GM10266 (cell line): ENCODE measurements around the gene TMEM98.
"Not testable (repeated sequence)": the region's sequence is repeated elsewhere in the genome, so short reads cannot be mapped to it uniquely, and the experiment has no call there.

Experiments used
- DNase-seq: peaks from one replicate; pipeline ENCODE4 v3.0.0; 2012; ENCODE audit errors: extremely low spot score
- CTCF ChIP-seq: IDR thresholded peaks from 2 replicates; pipeline ENCODE4 v1.5.1; 2012; ENCODE audit warnings: mild to moderate bottlenecking, low read depth; ENCODE audit not compliant: control insufficient read depth, insufficient read depth; ENCODE audit errors: missing control alignments

TMEM98 gene

GRCh38 chr17:32956240-32956970, 28.5 kb downstream of the TMEM98 start:
- TF ChIP-seq CTCF, result no peak

GRCh38 chr17:32958418-32958817, 30.5 kb downstream of the TMEM98 start:
- no peak for TF ChIP-seq CTCF

More at GRCh38 chr17:32956240-32956970, 28.5 kb downstream of the TMEM98 start:
- DNase-seq, result no peak

GRCh38 chr17:32960815-32961214, 32.9 kb downstream of the TMEM98 start:
- no peak for DNase-seq
- TF ChIP-seq CTCF, result no peak

More at GRCh38 chr17:32958418-32958817, 30.5 kb downstream of the TMEM98 start:
- DNase-seq, result no peak

- no peak for DNase-seq
- TF ChIP-seq CTCF, result no peak
Measured at GRCh38 chr17:32962320-32962711, 34.4 kb downstream of the TMEM98 start.

- no peak for DNase-seq
- TF ChIP-seq CTCF, result no peak
Measured at GRCh38 chr17:32964541-32964940, 36.6 kb downstream of the TMEM98 start.

GRCh38 chr17:32969231-32969630, 41.3 kb downstream of the TMEM98 start:
- DNase-seq, result not testable (repeated sequence)

GRCh38 chr17:32970281-32970680, 42.3 kb downstream of the TMEM98 start:
- TF ChIP-seq CTCF, result no peak
- no peak for DNase-seq

GRCh38 chr17:32971171-32971570, 43.2 kb downstream of the TMEM98 start:
- no peak for DNase-seq
- no peak for TF ChIP-seq CTCF
